ENCODE results near the gene ZNF624. TPM values are rescaled to one million over a fixed set of nuclear protein-coding genes. Genes with fewer than 3 reads are reported as not detected.
A peak's percentile ranks its signal among the peaks of the same experiment; 100 is the strongest.

The ZNF624 gene
- total RNA-seq, 1 donor from 2014 or later = 8.4 TPM

- no peak overlapping the region for H3K4me2 ChIP-seq
- H3K27ac Mint-ChIP-seq = no peak overlapping the region
- no peak overlapping the region for H3K27ac ChIP-seq
- no peaks in the 10 kb centered on the region for H3K4me1 ChIP-seq
- no peaks in the 10 kb centered on the region for H3K36me3 ChIP-seq
- TF ChIP-seq EZH2 (IDR thresholded peaks at IDR 0.05) (no peak), EZH2phosphoT487 (IDR thresholded peaks at IDR 0.05) (no peak)
- TF ChIP-seq, protein P1, sequence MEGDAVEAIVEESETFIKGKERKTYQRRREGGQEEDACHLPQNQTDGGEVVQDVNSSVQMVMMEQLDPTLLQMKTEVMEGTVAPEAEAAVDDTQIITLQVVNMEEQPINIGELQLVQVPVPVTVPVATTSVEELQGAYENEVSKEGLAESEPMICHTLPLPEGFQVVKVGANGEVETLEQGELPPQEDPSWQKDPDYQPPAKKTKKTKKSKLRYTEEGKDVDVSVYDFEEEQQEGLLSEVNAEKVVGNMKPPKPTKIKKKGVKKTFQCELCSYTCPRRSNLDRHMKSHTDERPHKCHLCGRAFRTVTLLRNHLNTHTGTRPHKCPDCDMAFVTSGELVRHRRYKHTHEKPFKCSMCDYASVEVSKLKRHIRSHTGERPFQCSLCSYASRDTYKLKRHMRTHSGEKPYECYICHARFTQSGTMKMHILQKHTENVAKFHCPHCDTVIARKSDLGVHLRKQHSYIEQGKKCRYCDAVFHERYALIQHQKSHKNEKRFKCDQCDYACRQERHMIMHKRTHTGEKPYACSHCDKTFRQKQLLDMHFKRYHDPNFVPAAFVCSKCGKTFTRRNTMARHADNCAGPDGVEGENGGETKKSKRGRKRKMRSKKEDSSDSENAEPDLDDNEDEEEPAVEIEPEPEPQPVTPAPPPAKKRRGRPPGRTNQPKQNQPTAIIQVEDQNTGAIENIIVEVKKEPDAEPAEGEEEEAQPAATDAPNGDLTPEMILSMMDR (IDR thresholded peaks at IDR 0.05) = no peak
- no peaks in the 10 kb centered on the region for H3K9me3 ChIP-seq (ENCODE audit: low read depth)
- H3K36me3 Mint-ChIP-seq = no peaks in the 10 kb centered on the region
- H3K9me3 Mint-ChIP-seq = no peaks in the 10 kb centered on the region
- H4K20me1 ChIP-seq (ENCODE audit: low read depth) = no peaks in the 10 kb centered on the region
- no peak overlapping the region for H3K9ac ChIP-seq
- no peak overlapping the region for H3K4me3 ChIP-seq
- no peak overlapping the region for H2AFZ ChIP-seq (replicated peaks)
- no peaks in the 10 kb centered on the region for H3F3A ChIP-seq (ENCODE audit: low read depth)
- H3K27me3 ChIP-seq = peaks cover 4% of the 10 kb centered on the region
- no peak overlapping the region for H3K4me3 Mint-ChIP-seq
- H3K27me3 Mint-ChIP-seq (ENCODE audit: insufficient read depth, low read depth) = peaks cover 5% of the 10 kb centered on the region
- DNase-seq (ENCODE audit: low spot score) = no peak
- H3K79me2 ChIP-seq (ENCODE audit: low read depth) = no peaks in the 10 kb centered on the region
- no peaks in the 10 kb centered on the region for H3K4me1 Mint-ChIP-seq
Measured at GRCh38 chr17:16662936-16663335, 9.3 kb upstream of the ZNF624 start.

- H3K9me3 Mint-ChIP-seq = no peaks in the 10 kb centered on the region
- no peak overlapping the region for H3K4me3 Mint-ChIP-seq
- H3K36me3 Mint-ChIP-seq = no peaks in the 10 kb centered on the region
- no peaks in the 10 kb centered on the region for H3F3A ChIP-seq (ENCODE audit: low read depth)
- peaks cover 5% of the 10 kb centered on the region for H3K27me3 Mint-ChIP-seq (ENCODE audit: insufficient read depth, low read depth)
- no peaks in the 10 kb centered on the region for H4K20me1 ChIP-seq (ENCODE audit: low read depth)
- no peaks in the 10 kb centered on the region for H3K27me3 ChIP-seq
- H3K27ac Mint-ChIP-seq = no peak overlapping the region
- DNase-seq (ENCODE audit: low spot score) = no peak
- TF ChIP-seq EZH2phosphoT487 (IDR thresholded peaks at IDR 0.05) (no peak), EZH2 (IDR thresholded peaks at IDR 0.05) (no peak)
- TF ChIP-seq, protein P1 (IDR thresholded peaks at IDR 0.05) = no peak
- H3K4me1 Mint-ChIP-seq = no peaks in the 10 kb centered on the region
- no peaks in the 10 kb centered on the region for H3K79me2 ChIP-seq (ENCODE audit: low read depth)
- no peak overlapping the region for H3K27ac ChIP-seq
- H3K4me2 ChIP-seq = no peak overlapping the region
- no peaks in the 10 kb centered on the region for H3K9me3 ChIP-seq (ENCODE audit: low read depth)
- no peak overlapping the region for H2AFZ ChIP-seq (replicated peaks)
- no peaks in the 10 kb centered on the region for H3K36me3 ChIP-seq
- no peak overlapping the region for H3K4me3 ChIP-seq
- H3K9ac ChIP-seq = no peak overlapping the region
- H3K4me1 ChIP-seq = no peaks in the 10 kb centered on the region
Measured at GRCh38 chr17:16661217-16661616, 7.6 kb upstream of the ZNF624 start.

GRCh38 chr17:16652847-16653366 lies 743 bp downstream of the ZNF624 start:
- Mint-ChIP-seq H3K9me3 (peaks cover 2% of the 10 kb centered on the region), H3K36me3 (peaks cover 29% of the 10 kb centered on the region), H3K4me1 (peaks cover 13% of the 10 kb centered on the region), H3K27me3 (ENCODE audit: insufficient read depth, low read depth) (no peaks in the 10 kb centered on the region), H3K27ac (peak overlapping the region; percentile 66), H3K4me3 (peak overlapping the region; percentile 85)
- H2AFZ ChIP-seq (replicated peaks) = peak overlapping the region; percentile 55
- peak overlapping the region; percentile 12 for H3K9ac ChIP-seq
- TF ChIP-seq EZH2 (IDR thresholded peaks at IDR 0.05) (no peak), EZH2phosphoT487 (IDR thresholded peaks at IDR 0.05) (no peak)
- TF ChIP-seq, protein P1 (IDR thresholded peaks at IDR 0.05) = no peak
- no peaks in the 10 kb centered on the region for H3K9me3 ChIP-seq (ENCODE audit: low read depth)
- peak overlapping the region; percentile 73 for H3K4me2 ChIP-seq
- H3K4me1 ChIP-seq = peaks cover 10% of the 10 kb centered on the region
- no peaks in the 10 kb centered on the region for H4K20me1 ChIP-seq (ENCODE audit: low read depth)
- H3K4me3 ChIP-seq = peak overlapping the region; percentile 60
- H3K36me3 ChIP-seq = no peaks in the 10 kb centered on the region
- H3K79me2 ChIP-seq (ENCODE audit: low read depth) = no peaks in the 10 kb centered on the region
- H3K27ac ChIP-seq = peak overlapping the region; percentile 63
- no peaks in the 10 kb centered on the region for H3K27me3 ChIP-seq
- H3F3A ChIP-seq (ENCODE audit: low read depth) = peaks cover 11% of the 10 kb centered on the region
- no peak for DNase-seq (ENCODE audit: low spot score)

Data from neural progenitor cell (in vitro differentiated cells).